Mucosa of descending colon (tissue), 3 donors: ENCODE data around the gene CRISP2. TPM values are rescaled to one million over a fixed set of nuclear protein-coding genes. Genes with fewer than 3 reads are reported as not detected.
"Not testable (repeated sequence)": the region's sequence is repeated elsewhere in the genome, so short reads cannot be mapped to it uniquely, and the experiment has no call there.

Experiments used
- ATAC-seq: fragments of 200-7000 bp; cut with Tn5 transposase; one replicate; pipeline ENCODE4 v1.9.1; 2020; ENCODE audit warnings: mild to moderate bottlenecking, moderate library complexity
- DNase-seq, 3 donors: peaks; one replicate each; pipeline ENCODE4 v3.0.0-alpha.2; 2020
- H3K36me3 ChIP-seq: fragments of 200-600 bp; one replicate; pipeline ENCODE4 v1.8.0; 2021; ENCODE audit warnings: low read depth, mild to moderate bottlenecking
- H3K4me1 ChIP-seq: fragments of 200-600 bp; one replicate; pipeline ENCODE4 v1.8.0; 2021; ENCODE audit warnings: low read depth, mild to moderate bottlenecking
- H3K4me3 ChIP-seq: fragments of 200-600 bp; one replicate; pipeline ENCODE4 v1.8.0; 2021; ENCODE audit warnings: mild to moderate bottlenecking
- H3K9me3 ChIP-seq: fragments of 200-600 bp; one replicate; pipeline ENCODE4 v1.8.0; 2021; ENCODE audit warnings: mild to moderate bottlenecking
- CTCF ChIP-seq: fragments of 200-600 bp; IDR thresholded peaks from one replicate; pipeline ENCODE4 v1.8.0; 2022; ENCODE audit warnings: antibody characterized with exemption, mild to moderate bottlenecking
- intact Hi-C, 2 donors: fragments of 100-400 bp; cut with DNase I in 1 of 2; cut with micrococcal nuclease in 1 of 2; formaldehyde crosslinking; loops; one replicate each; pipeline versions ENCODE4 v1.11.0 to v1.11.1; 2022; cut with DNase I, micrococcal nuclease
- total RNA-seq, 3 donors: library from RNA; stranded (reverse); fragmentation: NEBNext Ultra II Directional in 2 of 3; extraction: Animal tissue kit (Norgen Biotek cat#: 25700) in 2 of 3; gene quantifications; one replicate each; pipeline versions ENCODE4 v1.2.1 to v1.2.4, GENCODE V29; 2021 to 2023
- donor health status: DM: no; HTN: no; CAD: no; lungs with moderate emphysema.
- donor health status: DM: no; HTN: no; CAD: no.
- donor health status: DM: no; HTN: yes; CAD: no.

The CRISP2 gene
- total RNA-seq, 3 donors from 2014 or later, result not detected

- ATAC-seq (no peak), DNase-seq (no peak)
- no peaks in the 10 kb centered on the region for H3K9me3 ChIP-seq
- no peaks in the 10 kb centered on the region for H3K4me1 ChIP-seq
- intact Hi-C loops, result no loop called here
- no peak overlapping the region for H3K4me3 ChIP-seq
- H3K36me3 ChIP-seq, result no peaks in the 10 kb centered on the region
- TF ChIP-seq CTCF, result no peak
Measured at GRCh38 chr6:49733680-49734079, 20.3 kb upstream of the CRISP2 start.

- H3K36me3 ChIP-seq, result no peaks in the 10 kb centered on the region
Measured at GRCh38 chr6:49732781-49733180, 19.4 kb upstream of the CRISP2 start.

DNA sequence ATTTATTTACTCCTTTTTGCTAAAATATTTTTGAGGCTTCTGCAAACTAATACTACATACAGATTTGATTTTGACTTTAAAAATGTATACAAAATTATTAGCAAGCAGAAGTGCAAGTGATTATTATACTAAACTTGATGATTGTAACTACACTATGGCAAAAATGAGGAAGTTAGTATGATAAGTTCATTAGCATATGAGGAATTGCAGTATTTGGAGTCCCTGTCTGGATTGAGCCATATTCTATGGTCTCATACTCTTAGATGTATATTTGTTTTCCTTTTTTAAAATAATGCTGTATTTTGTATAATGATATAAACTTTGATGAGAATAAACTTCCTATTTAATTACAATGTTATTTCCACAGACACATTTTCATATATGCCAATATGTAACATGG is 16.9 kb upstream of the CRISP2 start:
- DNase-seq (no peak), ATAC-seq (no peak)
- Histone ChIP-seq H3K9me3 (no peaks in the 10 kb centered on the region), H3K4me3 (no peak overlapping the region), H3K4me1 (no peaks in the 10 kb centered on the region), H3K36me3 (no peaks in the 10 kb centered on the region)
- no peak for TF ChIP-seq CTCF
- intact Hi-C loops, result no loop called here

More at GRCh38 chr6:49732781-49733180, 19.4 kb upstream of the CRISP2 start:
- no peak for ATAC-seq
- intact Hi-C loops, result no loop called here
- Histone ChIP-seq H3K4me1 (no peaks in the 10 kb centered on the region), H3K4me3 (no peak overlapping the region), H3K9me3 (no peaks in the 10 kb centered on the region)
- DNase-seq, result no peak
- TF ChIP-seq CTCF, result no peak

DNA sequence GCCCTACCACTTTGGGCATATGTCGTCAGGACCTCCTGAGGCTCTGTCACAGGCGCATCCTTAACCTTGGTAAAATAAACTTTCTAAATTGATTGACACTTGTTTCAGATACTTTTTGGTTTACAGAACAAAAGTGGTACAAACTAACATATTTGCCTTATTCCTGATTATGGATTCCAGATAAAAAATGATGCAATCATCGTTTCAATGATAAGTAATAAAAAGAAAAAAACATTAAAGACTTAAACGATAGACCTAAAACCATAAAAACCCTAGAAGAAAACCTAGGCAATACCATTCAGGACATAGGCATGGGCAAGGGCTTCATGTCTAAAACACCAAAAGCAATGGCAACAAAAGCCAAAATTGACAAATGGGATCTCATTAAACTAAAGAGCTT is 10.6 kb upstream of the CRISP2 start:
- ATAC-seq, intact Hi-C loops, H3K9me3 ChIP-seq, H3K36me3 ChIP-seq, H3K4me3 ChIP-seq, DNase-seq, H3K4me1 ChIP-seq: not testable (repeated sequence)

- DNase-seq (no peak), ATAC-seq (no peak)
- Histone ChIP-seq H3K4me3 (no peak overlapping the region), H3K9me3 (peaks cover 10% of the 10 kb centered on the region), H3K4me1 (no peaks in the 10 kb centered on the region), H3K36me3 (no peaks in the 10 kb centered on the region)
- intact Hi-C loops, result no loop called here
- no peak for TF ChIP-seq CTCF
Measured at GRCh38 chr6:49721297-49721696, 8.0 kb upstream of the CRISP2 start.

GRCh38 chr6:49720372-49720771 is 7.0 kb upstream of the CRISP2 start:
- no peaks in the 10 kb centered on the region for H3K36me3 ChIP-seq
- intact Hi-C loops, result no loop called here
- TF ChIP-seq CTCF, result no peak
- no peaks in the 10 kb centered on the region for H3K4me1 ChIP-seq
- H3K9me3 ChIP-seq, result peaks cover 10% of the 10 kb centered on the region
- no peak for ATAC-seq
- no peak for DNase-seq
- no peak overlapping the region for H3K4me3 ChIP-seq
